NCI-H146 treated with DMSO at 0.1 percent for 48 hours (cell line): ENCODE measurements around the gene FAM83D.

Experiments
- DNase-seq: peaks from one replicate; lab custom pipeline; 2025; ENCODE audit not compliant: unreplicated experiment; lab: John Stamatoyannopoulos, UW

FAM83D gene

GRCh38 chr20:38894091-38894847, 31.9 kb upstream of the FAM83D start:
- no peak for DNase-seq

GRCh38 chr20:38895098-38895949, 30.9 kb upstream of the FAM83D start:
- DNase-seq = no peak

GRCh38 chr20:38896009-38896594, 30.1 kb upstream of the FAM83D start:
- DNase-seq = no peak

GRCh38 chr20:38897267-38897666, 28.9 kb upstream of the FAM83D start:
- DNase-seq = no peak

DNA sequence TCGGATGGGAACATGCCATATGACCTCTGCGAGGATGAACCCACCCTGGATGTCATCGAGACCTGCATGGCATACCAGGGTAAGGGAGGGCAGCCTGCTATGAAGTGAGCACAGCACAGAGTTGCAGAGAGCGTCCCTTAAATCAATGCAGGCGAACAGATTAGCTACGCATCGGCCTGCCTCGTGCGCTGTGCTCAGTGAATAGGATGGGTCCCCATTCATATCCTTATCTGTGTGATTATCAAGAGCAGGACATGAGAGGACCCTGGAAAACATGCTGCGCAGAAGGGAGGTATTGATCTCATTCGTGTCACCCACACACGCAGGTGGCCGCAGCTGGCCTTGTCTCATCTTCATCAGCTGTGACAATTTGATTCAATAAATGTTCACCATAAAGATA, 25.6 kb upstream of the FAM83D start:
- DNase-seq = no peak

DNA sequence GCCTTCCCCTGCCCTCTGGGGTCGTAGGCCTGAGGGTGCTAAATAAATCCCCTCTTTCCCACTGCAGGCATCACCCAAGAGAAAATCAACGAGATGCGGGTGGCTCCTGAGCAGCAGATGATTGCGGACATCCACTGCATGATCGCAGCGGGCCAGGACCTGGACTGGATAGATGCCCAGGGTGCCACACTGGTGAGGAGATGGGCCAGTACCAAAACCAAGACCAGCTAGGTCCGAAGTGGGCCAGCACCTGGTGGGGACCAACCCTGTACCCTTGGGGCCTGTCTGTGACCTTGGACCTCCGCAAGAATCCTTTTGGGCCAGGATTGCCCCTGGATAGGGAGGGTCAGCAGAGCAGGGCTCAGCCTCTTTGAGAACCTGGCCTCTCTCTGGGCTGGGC, 23.6 kb upstream of the FAM83D start:
- DNase-seq = no peak

- DNase-seq = no peak
Observed at GRCh38 chr20:38903335-38903734, 22.9 kb upstream of the FAM83D start.

- no peak for DNase-seq
Observed at GRCh38 chr20:38905375-38905774, 20.8 kb upstream of the FAM83D start.

- no peak for DNase-seq
Observed at GRCh38 chr20:38907918-38908677, 18.1 kb upstream of the FAM83D start.

DNA sequence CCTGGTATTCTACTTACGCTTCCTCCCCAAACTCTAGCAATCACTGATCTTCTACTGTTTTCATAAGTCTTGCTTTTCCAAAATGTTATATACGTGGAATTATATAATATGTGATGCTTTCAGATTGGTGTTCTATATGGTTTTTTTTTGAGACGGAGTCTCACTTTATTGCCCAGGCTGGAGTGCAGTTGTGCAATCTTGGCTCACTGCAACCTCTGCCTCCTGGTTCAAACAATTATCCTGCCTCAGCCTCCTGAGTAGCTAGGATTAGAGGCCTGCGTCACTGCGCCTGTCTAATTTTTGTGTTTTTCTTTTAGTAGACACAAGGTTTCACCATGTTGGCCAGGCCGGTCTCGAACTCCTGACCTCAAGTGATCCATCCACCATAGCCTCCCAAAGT, 10.9 kb upstream of the FAM83D start:
- DNase-seq = no peak

DNA sequence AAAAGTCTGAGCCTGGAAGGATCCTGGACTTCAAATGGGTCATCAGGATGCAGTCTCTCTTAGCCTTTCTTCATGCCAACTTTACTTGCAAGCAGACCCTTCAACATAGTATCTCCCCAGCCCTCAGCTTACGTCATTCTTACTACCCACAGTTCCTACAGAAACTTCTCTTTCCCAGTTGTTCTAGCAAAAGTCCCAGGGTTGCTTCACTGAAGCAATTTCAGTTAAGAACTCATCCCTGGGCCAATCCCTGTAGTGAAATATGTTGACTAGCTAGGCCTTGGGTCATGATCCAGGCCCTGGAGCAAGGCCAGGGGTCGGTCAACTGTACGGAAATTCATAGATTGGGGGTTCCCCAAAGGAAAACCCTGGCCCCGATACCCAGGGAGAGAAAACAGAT, 8.6 kb upstream of the FAM83D start:
- DNase-seq = no peak

DNA sequence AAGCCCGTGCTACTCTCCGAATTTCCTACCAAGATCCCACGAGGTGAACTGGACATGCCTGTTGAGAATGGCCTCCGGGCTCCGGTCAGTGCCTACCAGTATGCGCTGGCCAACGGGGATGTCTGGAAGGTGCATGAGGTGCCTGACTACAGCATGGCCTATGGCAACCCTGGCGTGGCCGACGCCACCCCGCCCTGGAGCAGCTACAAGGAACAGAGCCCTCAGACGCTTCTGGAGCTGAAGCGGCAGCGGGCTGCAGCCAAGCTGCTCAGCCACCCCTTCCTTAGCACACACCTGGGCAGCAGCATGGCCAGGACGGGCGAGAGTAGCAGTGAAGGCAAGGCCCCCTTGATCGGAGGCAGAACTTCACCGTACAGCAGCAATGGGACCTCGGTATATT, 8.0 kb upstream of the FAM83D start:
- DNase-seq = no peak

DNA sequence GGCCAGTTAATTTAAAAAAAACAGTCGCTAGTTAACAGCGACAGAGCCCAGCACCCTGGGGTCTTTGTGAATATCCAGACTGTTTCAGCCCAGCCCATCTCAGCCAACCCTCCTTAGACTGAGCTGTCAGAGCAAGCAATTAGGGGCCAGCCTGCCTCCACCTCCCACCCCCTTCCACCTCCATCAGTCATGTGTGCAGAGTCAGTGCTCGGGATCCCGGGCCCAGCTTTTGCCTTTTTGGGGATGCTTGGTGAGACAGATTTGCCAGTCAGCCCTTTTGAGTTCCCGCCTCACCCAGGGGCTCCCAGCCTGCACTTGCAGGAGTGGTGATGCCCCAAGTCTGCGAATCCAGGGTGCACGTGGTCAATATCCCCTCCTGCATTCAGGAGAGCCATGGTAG, 6.5 kb upstream of the FAM83D start:
- no peak for DNase-seq

GRCh38 chr20:38920411-38920810, 5.8 kb upstream of the FAM83D start:
- no peak for DNase-seq

DNA sequence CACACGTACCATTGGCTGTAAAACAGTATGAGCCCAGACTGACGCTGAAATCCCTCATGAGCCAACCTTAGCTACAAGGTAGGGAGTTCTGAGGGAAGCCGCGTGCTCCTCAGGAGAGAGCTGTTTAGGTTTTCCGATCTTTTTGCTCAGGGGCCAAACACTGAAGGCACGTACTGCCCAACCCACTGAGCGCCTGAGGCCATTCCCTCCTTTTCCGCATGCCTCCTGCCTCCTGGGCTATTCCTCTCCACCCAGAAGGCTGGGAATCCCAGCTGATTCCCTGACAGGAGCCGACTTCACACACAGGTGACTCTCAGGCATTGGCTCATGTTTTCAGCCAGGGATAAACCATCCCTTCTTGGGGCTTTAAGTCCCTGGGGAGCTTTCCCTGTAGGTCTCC, 5.4 kb upstream of the FAM83D start:
- no peak for DNase-seq

GRCh38 chr20:38924718-38925117, 1.5 kb upstream of the FAM83D start:
- DNase-seq = no peak

GRCh38 chr20:38926934-38927616, 858 bp downstream of the FAM83D start:
- no peak for DNase-seq

GRCh38 chr20:38927902-38928578, 1.8 kb downstream of the FAM83D start:
- no peak for DNase-seq

- DNase-seq = no peak
Observed at GRCh38 chr20:38930242-38930569, 4.0 kb downstream of the FAM83D start.

- no peak for DNase-seq
Observed at GRCh38 chr20:38931984-38932383, 5.8 kb downstream of the FAM83D start.
